KG1 (cell line): ENCODE data around the gene AARS2.
"Not testable (repeated sequence)": the region's sequence is repeated elsewhere in the genome, so short reads cannot be mapped to it uniquely, and the experiment has no call there.

Source experiments
- DNase-seq: peaks from one replicate; lab custom pipeline; 2025; lab: John Stamatoyannopoulos, UW

The AARS2 gene

DNA sequence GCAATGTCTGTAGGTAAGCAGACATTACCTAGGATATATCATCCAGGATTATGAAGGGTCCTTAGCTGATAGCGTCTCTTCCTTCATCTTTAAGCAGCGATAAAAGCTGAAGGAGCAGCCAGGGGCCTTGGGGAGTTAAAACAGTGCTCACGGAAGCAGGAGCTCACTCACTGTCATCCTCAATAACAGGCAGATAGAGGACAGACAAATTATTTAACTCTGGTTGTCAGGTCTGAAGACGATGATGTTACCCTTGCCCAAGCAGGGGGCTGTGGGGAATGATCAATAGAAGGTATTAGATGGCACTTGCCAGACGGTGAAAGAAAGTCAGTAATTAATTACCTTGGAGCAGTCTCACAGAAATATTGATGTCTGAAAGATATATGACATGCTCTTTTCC is 16.7 kb upstream of the AARS2 start:
- no peak for DNase-seq

GRCh38 chr6:44328203-44328602 is 15.1 kb upstream of the AARS2 start:
- DNase-seq: not testable (repeated sequence)

DNA sequence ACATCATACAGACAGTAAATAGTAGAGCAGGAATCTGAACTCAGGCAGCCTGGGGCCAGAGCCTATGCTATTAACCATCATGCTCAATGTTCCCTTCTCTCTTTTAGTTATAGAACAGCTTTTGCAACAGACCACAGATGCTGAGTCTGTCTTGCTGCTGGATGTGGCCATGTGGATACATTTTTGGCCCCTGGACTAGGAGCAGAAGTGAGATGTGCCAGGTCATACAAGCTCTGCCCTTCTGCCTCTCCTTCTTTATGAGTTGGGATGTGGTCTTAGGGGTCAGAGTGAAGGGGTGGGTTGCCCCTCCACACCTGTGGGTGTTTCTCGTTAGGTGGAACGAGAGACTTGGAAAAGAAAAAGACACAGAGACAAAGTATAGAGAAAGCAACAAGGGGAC is 14.6 kb upstream of the AARS2 start:
- no peak for DNase-seq

GRCh38 chr6:44327096-44327495 is 13.9 kb upstream of the AARS2 start:
- no peak for DNase-seq

- no peak for DNase-seq
Measured at GRCh38 chr6:44321210-44321609, 8.1 kb upstream of the AARS2 start.

DNA sequence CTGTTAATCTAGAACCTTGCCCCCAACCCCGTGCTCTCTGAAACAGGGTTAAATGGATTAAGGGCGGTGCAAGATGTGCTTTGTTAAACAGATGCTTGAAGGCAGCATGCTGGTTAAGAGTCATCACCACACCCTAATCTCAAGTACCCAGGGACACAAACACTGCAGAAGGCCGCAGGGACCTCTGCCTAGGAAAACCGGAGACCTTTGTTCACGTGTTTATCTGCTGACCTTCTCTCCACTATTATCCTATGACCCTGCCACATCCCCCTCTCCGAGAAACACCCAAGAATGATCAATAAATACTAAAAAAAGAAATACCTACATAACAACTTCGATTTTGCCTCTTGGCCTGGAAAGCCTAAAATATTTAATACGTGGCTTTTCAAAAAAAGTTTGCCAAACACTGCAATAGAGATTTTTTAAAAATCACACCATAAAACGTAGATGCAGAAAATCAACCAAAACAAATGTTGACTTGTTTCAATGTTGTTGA is 4.0 kb upstream of the AARS2 start:
- DNase-seq: not testable (repeated sequence)

DNA sequence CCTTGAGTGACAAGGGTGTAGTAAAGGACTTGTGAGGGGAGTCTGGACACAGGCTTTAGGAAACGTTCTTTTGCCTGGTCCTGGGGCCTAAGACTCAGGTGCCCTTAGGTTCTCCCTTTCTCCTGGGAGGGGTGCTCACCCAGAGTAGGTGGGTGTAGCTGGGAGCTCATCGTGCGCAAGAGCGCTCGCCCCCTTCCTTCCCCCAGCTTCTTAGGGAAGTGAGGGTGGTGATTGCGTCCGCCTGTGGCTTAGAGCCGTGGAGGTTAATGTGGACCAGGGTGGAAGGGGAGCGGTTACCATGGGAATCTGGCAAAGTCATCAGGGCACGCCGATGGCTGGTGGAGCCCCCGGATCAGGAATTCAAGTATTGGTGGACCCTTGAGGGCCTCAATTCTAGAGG is 3.3 kb upstream of the AARS2 start:
- DNase-seq: no peak

- DNase-seq: no peak
Measured at GRCh38 chr6:44315951-44316350, 2.8 kb upstream of the AARS2 start.

GRCh38 chr6:44315516-44315915 is 2.4 kb upstream of the AARS2 start:
- DNase-seq: no peak

GRCh38 chr6:44314657-44315056 is 1.5 kb upstream of the AARS2 start:
- DNase-seq: not testable (repeated sequence)

DNA sequence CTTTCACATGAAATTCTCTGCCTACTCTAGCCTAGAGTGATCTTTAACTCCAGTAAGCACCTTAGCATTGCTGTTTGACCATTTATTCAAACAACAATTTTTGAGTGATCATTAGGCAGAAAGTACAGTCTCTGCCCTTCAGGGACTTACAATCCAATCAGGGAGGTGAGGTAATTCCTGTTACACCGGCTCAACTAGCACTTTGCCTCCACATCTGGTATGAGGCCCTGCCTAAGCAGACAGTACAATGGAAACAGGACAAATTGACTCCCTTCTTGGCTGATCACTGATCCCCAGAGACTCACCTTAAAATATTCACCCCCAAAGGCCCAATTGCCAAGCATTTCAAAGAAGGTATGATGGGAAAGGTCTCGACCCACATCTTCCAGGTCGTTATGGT is 1.4 kb downstream of the AARS2 start:
- DNase-seq: no peak

DNA sequence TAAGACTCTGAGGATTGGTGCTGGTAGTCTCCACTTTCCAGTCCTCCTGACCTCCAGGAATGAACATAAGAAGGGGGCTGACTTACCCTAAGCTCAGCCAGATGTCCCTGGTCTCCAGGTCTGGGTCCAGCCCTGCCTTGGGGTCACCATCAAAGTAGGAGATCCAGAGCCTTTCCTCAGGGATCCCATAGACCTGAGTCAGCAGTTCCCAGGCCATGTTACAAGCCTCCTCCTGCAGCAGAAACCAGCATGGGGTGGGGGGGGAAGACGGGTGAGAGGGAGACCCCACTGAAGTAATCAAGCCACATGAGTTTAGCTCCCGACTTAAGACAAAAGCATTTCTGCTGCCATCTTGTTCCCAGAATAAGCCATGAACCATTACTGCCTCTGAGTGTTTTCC is 1.8 kb downstream of the AARS2 start:
- no peak for DNase-seq

- no peak for DNase-seq
Measured at GRCh38 chr6:44310241-44310640, 2.9 kb downstream of the AARS2 start.

GRCh38 chr6:44309631-44310030 is 3.5 kb downstream of the AARS2 start:
- DNase-seq: no peak

GRCh38 chr6:44309092-44309491 is 4.1 kb downstream of the AARS2 start:
- DNase-seq: no peak

DNA sequence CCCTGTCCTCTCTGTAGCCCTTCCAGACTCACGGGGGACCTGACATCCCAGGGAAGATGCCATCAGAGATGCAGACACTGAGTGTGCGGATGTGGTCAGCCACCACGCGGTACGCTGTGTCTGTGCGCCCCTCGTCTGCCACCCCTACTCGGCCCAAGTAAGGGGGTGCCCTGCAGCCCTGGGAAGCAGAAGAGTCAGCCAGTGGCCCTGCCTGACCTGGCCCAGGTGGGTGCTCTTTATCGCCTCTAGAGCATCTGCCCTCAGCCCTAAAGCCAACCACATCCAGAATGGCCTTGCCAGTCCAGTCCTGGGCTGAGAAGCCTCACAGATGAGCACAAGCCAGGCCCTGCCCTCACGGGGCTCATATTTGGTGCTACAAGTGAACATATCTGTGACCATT is 5.9 kb downstream of the AARS2 start:
- no peak for DNase-seq

DNA sequence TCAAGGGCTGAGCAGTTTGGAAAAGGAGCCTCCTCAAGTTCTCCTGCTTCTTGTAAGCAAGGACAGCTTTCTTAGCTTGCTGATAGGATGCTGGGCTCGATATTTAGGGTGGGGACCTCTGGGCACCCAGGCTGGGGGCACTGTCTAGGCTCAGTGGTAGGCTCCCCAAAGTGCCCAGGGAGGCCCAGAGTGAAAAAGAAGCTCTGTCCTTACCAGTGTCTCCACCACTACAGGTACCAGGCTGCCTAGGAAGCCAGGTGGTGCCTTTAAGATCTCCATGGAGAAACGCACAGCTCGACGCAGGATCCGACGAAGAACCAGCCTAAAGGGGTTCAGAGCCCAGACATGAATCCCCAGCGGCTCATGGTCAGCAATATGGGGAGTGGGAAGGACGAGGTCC is 6.4 kb downstream of the AARS2 start:
- DNase-seq: no peak

- no peak for DNase-seq
Measured at GRCh38 chr6:44305200-44305725, 7.9 kb downstream of the AARS2 start.

GRCh38 chr6:44304282-44305199 is 8.6 kb downstream of the AARS2 start:
- no peak for DNase-seq

DNA sequence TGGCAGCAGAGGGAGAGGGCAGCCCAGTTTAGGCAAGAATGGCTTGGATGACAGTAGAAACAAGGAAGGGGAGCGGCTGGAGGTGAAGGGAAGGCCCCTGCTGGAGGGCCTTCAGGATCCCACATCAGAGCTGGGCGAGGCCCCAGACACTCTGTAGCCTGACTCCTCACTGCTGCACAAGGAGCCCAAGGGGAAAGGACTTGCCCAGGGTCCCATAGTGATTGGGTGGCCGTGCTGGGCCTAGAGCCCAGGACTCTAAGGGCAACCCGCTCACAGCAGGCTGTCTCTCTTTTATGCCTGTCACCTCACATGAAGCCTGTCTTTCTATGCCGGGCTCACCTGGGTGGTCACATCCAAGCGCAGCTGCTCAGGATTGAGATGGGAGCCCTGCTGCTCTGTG is 9.3 kb downstream of the AARS2 start:
- no peak for DNase-seq

DNA sequence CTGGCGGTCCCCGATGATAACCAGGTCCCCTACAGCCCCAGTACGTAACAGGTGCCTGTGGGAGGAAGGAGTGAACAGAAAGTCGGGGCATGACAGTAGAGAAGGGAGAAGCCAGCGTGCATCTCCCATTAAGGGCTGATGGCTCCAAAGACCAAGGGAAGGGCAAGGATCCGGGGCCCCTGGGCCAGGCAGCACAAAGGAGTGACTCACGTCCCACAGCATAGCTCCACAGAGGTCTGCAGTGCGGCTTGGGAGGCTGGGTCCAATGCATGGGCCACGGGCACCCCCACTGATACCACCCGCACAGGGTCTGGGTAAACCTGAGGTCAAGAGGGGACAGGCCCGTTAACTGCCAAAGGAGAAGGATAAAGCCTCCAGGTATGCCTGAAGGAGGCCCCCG is 10.3 kb downstream of the AARS2 start:
- DNase-seq: no peak

DNA sequence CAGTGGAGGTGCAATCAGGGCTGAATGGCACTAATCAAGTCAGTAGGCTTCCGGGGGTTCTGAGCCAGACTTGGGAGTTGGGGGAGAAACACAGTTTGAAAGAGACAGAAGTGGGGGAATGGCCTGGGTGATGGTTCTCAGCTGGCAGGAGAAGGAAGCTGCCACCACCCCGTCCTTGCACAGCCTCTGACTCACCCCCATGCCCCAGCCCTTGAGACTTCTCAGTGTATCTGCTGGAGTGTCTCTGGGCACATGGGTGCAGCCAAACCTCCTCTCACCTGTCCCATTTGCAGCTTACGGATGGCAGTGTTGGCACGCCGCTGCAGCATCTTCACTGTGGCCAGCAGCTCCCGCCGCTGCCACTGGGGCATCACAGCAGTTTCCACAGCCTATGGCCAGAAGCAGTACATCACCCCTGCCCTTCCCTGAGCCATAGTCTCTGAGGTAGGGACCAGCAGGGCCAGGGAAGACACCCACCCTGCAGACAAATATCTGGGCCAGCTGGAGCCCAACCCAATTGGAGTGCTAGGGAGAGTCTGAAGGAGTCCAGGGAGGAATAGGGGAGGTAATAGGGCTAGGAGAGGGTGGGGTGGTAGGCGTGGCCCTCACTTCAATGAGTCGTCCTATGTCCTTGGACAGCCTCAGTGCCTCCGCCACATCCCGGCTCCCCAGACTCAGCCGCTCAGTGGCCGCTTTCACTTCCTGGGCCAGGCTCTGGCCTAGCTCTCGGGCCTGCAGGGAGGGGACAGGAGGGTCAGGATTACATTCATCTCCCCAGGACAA is 11.2 kb downstream of the AARS2 start:
- no peak for DNase-seq

DNA sequence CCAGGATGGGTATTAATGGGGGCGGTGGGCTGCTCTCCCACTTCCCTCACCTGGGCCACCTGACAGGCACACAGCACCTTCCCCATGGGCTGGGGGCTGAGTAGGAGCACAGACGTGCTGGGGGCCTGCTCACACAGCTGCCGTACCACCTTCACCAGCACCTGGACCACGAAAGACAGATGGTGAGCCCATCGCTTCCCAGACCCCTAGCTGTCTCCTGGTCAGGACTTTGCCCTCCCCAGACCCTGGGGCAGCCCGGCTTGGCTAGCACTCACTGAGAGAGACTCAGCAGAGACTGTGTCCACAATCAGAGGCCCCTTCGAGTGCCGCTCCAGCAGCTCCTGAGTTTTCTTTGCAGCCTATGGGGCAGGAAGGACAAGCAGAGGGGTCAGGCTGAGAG is 12.0 kb downstream of the AARS2 start:
- no peak for DNase-seq
